ENCODE measurements around the gene SLC22A2. TPM values are rescaled to one million over a fixed set of nuclear protein-coding genes. Genes with fewer than 3 reads are reported as not detected.

Gene SLC22A2
- total and polyA plus RNA-seq, 2 of the 13 experiments (the other 11 are each of a cell fraction or from before 2014, with no cell fraction given): not detected

GRCh38 chr6:160256445-160256844, 2.2 kb downstream of the SLC22A2 start (continued):
- TF ChIP-seq MLXIP (CRISPR knock-in tag; IDR thresholded peaks at IDR 0.05; ENCODE audit: borderline replicate concordance) (no peak), NFYB (CRISPR knock-in tag; IDR thresholded peaks at IDR 0.05) (no peak), ZNF143 (CRISPR knock-in tag; IDR thresholded peaks at IDR 0.05) (no peak)

- peak overlapping the region; percentile 7 for H3K27ac ChIP-seq (ENCODE audit: extremely low read length, insufficient read depth, low read length)
- no TSS peak for BruUV-seq (replicated peaks)
- H2AFZ ChIP-seq (ENCODE audit: low read length): no peak overlapping the region
- ChIA-PET POLR2A (no interaction called here), CTCF (ENCODE audit: low intra/inter-chr PET ratio, low total read pairs) (interaction anchor here (0.8 kb wide), 1 partner anchor 116 kb away, joined by 3 read pairs; no protein-coding TSS in a partner anchor)
- H3K27me3 ChIP-seq (ENCODE audit: control insufficient read depth in 1 of 2, insufficient read depth in 2 of 2, low read length in 2 of 2): peaks cover 0 to 12% of the 10 kb centered on the region in 2 experiments; a peak in 1 of 5 replicates
- 3% methylated on average over 7 of the region's 7 CpGs for WGBS (ENCODE audit: low lambda C conversion rate)
- FAIRE-seq: peak; percentile 79
- intact Hi-C loops (cut with micrococcal nuclease; ENCODE audit: unreplicated experiment): loop anchor here (10.0 kb wide), 1 partner anchor 120 kb away; no protein-coding TSS in a partner anchor
- H3K4me2 ChIP-seq (ENCODE audit: low read depth, low read length): peak overlapping the region; percentile 65
- in situ Hi-C loops (cut with HindIII; ENCODE audit: extremely low pct_ligation_motif_present, low pct_unique_long_range_greater_than_20kb): no loop called here
- H3K36me3 ChIP-seq (replicated peaks in 1 of 2; ENCODE audit: control insufficient read depth in 1 of 2, insufficient read depth in 2 of 2, low read length in 2 of 2): no peaks in the 10 kb centered on the region
- ATAC-seq: peak; percentile 99
- no peak overlapping the region for H3K4me3 ChIP-seq (replicated peaks in 1 of 3; ENCODE audit: insufficient read depth in 1 of 3, low read depth in 2 of 3, low read length in 3 of 3)
- H3K9me3 ChIP-seq (ENCODE audit: low read length): no peaks in the 10 kb centered on the region
- no peak overlapping the region for H3K9ac ChIP-seq (ENCODE audit: insufficient read depth, low read depth, low read length)
- peak; percentile 81 for DNase-seq (ENCODE audit: low spot score)
- peaks cover 18% of the 10 kb centered on the region for H3K4me1 ChIP-seq (ENCODE audit: insufficient read depth, low read length)
- H4K20me1 ChIP-seq (ENCODE audit: insufficient read depth, low read length): no peaks in the 10 kb centered on the region
- H3K79me2 ChIP-seq (ENCODE audit: insufficient read depth, low read length): no peaks in the 10 kb centered on the region
- no peak for TF ChIP-seq STAG1 (CRISPR knock-in tag; IDR thresholded peaks at IDR 0.05)
- 0 out of 2 replicates have a peak, but pooled peaks have one; percentile 34 for TF ChIP-seq ZNF33B (CRISPR knock-in tag; IDR thresholded peaks at IDR 0.05)
- TF ChIP-seq SOX6 (IDR thresholded peaks at IDR 0.05): no peak
- peak; percentile 85 for TF ChIP-seq SOX6 (CRISPR knock-in tag; IDR thresholded peaks at IDR 0.05)
- TF ChIP-seq DPF2 (CRISPR knock-in tag; IDR thresholded peaks at IDR 0.05; ENCODE audit: borderline replicate concordance, low read depth): peak; percentile 68; the same call in 1 of the 2 replicates
- TF ChIP-seq HOXA5 (CRISPR knock-in tag; IDR thresholded peaks at IDR 0.05): no peak
- peak; percentile 28; the same call in 1 of the 2 replicates for TF ChIP-seq DRAP1 (CRISPR knock-in tag; IDR thresholded peaks at IDR 0.05)
- TF ChIP-seq ZNF883 (CRISPR knock-in tag; IDR thresholded peaks at IDR 0.05; ENCODE audit: not compliant biosample characterization): peak; percentile 29
- TF ChIP-seq BCL6 (CRISPR knock-in tag; IDR thresholded peaks at IDR 0.05): peak; percentile 10; the same call in 1 of the 2 replicates
- TF ChIP-seq FOXJ3 (CRISPR knock-in tag; IDR thresholded peaks at IDR 0.05; ENCODE audit: borderline replicate concordance): peak; percentile 47; the same call in 1 of the 2 replicates
- TF ChIP-seq MIER2 (CRISPR knock-in tag; IDR thresholded peaks at IDR 0.05): 0 out of 2 replicates have a peak, but pooled peaks have one; percentile 53
- TF ChIP-seq PAXIP1 (CRISPR knock-in tag; conservative IDR thresholded peaks at IDR 0.05): peak; percentile 88
- TF ChIP-seq MED1 (CRISPR knock-in tag; IDR thresholded peaks at IDR 0.05): peak; percentile 67
Measured at GRCh38 chr6:160254467-160255312, 3.9 kb downstream of the SLC22A2 start.

Measured in HepG2 (cell line).